Transverse colon (tissue), 4 donors: ENCODE measurements around the gene ANKRD36C. TPM values are rescaled to one million over a fixed set of nuclear protein-coding genes. Genes with fewer than 3 reads are reported as not detected.
"Not testable (repeated sequence)": the region's sequence is repeated elsewhere in the genome, so short reads cannot be mapped to it uniquely, and the experiment has no call there.

Experiments
- DNase-seq: peaks from one replicate; pipeline ENCODE4 v3.0.0-alpha.2; 2019
- H3K27ac ChIP-seq, 4 donors: fragments of 200-600 bp; sonication (generic); 2 replicates each; pipeline ENCODE4 v1.5.1; 2016 to 2018; ENCODE audit warnings: inconsistent platforms in 4 of 4
- H3K27me3 ChIP-seq: fragments of 200-600 bp; sonication (generic); 2 replicates; pipeline ENCODE4 v1.5.1; 2017; ENCODE audit warnings: inconsistent platforms
- H3K36me3 ChIP-seq, 4 donors: fragments of 200-600 bp; sonication (generic); 2 replicates each; pipeline ENCODE4 v1.5.1; 2017 to 2019; ENCODE audit warnings: inconsistent platforms in 4 of 4
- H3K4me1 ChIP-seq, 4 donors: fragments of 200-600 bp; sonication (generic); 2 replicates each; pipeline ENCODE4 v1.5.1; 2017 to 2020; ENCODE audit warnings: inconsistent platforms in 4 of 4
- H3K4me3 ChIP-seq, 4 donors: fragments of 200-600 bp; sonication (generic); 1 replicate in 1 of 4; 2 replicates in 3 of 4; pipeline versions ENCODE4 v1.5.1 to v1.6.1; 2017 to 2019; ENCODE audit warnings: inconsistent platforms in 4 of 4
- H3K9me3 ChIP-seq, 2 donors: fragments of 200-600 bp; sonication (generic); 2 replicates each; pipeline ENCODE4 v1.5.1; 2017 to 2019; ENCODE audit warnings: inconsistent platforms in 2 of 2
- CTCF ChIP-seq, 5 experiments: fragments of 200-600 bp in 3 of 5; fragments of 450-650 bp in 2 of 5; sonication (generic) in 3 of 5; IDR thresholded peaks; 1 replicate in 2 of 5; 2 replicates in 3 of 5; pipeline ENCODE4 v1.5.1; 2016 to 2017; ENCODE audit warnings: antibody characterized with exemption in 5 of 5, inconsistent platforms in 3 of 5, mild to moderate bottlenecking in 2 of 5, moderate library complexity in 1 of 5
- EP300 ChIP-seq: sonication (generic); formaldehyde crosslinking; IDR thresholded peaks from one replicate; pipeline ENCODE4 v1.6.1; 2017; ENCODE audit warnings: antibody characterized with exemption, low read depth
- WGBS, 2 donors: methylation state at CpG; one replicate each; pipeline ENCODE4 v1.1.5; 2018; ENCODE audit warnings: low coverage in 1 of 2; 5-methylcytosine and 5-hydroxymethylcytosine counted together
- in situ Hi-C, 4 donors: fragments of 200-750 bp; cut with MboI; loops; one replicate each; pipeline versions ENCODE4 v1.15.0 to v1.15.1; 2017; ENCODE audit warnings: low sequenced_read_pairs in 3 of 4, low pct_ligation_motif_present in 1 of 4, low pct_unique_long_range_greater_than_20kb in 1 of 4
- intact Hi-C: fragments of 100-400 bp; cut with DNase I; formaldehyde crosslinking; loops from one replicate; pipeline ENCODE4 v1.15.1; 2023; ENCODE audit warnings: low total_unique reads
- total RNA-seq, 4 donors: library from RNA; depleted of rRNA; stranded (reverse); fragments of >200 nt; gene quantifications; one replicate each; pipeline ENCODE4 v1.1.0, GENCODE V29; 2016

ANKRD36C gene
- total RNA-seq, 4 donors from 2014 or later: 38.6 to 81.2 (median 60.0) TPM

DNA sequence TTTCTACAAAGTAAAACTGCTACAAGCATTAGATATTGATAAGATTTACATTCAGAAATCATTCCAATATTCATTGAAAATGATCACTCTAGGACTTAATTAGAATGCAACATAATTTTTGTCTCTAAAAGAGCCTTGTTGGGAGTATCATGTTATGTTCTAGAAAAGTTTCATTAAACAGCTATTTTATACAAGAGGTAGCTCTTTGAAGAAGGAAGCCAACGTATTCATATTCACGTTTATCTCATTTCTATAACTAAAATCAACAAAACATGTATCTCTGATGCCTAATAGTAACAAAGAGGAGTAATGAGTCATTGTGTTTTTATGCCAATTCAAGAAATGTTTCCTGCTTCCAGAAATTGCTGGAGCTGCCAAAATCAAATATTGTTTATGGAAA lies 97.2 kb downstream of the ANKRD36C start:
- in situ Hi-C loops, intact Hi-C loops, H3K27me3 ChIP-seq, H3K36me3 ChIP-seq, H3K4me3 ChIP-seq, H3K9me3 ChIP-seq, DNase-seq, H3K4me1 ChIP-seq, H3K27ac ChIP-seq: not testable (repeated sequence)
- 45 to 53% methylated on average over 2 of the region's 2 CpGs for WGBS, 2 donors

DNA sequence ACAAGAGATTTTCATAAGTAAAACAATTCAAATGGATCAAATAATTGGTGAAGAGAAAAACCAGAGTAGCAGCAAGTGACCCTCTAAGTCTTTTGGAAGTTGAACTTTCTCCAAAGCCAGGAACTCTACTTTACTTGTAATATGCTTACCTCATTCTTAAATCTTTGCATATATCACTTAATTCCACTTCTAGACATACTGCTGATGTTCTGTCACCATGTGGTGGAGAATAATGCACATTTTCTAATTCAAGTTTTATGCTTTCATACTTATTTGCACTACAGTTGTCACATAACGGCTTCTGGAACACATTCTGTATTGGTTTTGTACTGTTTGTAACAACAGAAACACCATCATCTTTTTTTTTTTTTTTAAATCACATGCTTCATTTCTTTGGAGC lies 123.7 kb downstream of the ANKRD36C start:
- intact Hi-C loops, H3K9me3 ChIP-seq, H3K27me3 ChIP-seq, H3K4me1 ChIP-seq, DNase-seq, H3K27ac ChIP-seq, in situ Hi-C loops, H3K36me3 ChIP-seq, H3K4me3 ChIP-seq: not testable (repeated sequence)
- 100% methylated on average over 1 of the region's 1 CpG; no CpG with 5 or more reads in 1 of the 2 donors for WGBS, 2 donors

DNA sequence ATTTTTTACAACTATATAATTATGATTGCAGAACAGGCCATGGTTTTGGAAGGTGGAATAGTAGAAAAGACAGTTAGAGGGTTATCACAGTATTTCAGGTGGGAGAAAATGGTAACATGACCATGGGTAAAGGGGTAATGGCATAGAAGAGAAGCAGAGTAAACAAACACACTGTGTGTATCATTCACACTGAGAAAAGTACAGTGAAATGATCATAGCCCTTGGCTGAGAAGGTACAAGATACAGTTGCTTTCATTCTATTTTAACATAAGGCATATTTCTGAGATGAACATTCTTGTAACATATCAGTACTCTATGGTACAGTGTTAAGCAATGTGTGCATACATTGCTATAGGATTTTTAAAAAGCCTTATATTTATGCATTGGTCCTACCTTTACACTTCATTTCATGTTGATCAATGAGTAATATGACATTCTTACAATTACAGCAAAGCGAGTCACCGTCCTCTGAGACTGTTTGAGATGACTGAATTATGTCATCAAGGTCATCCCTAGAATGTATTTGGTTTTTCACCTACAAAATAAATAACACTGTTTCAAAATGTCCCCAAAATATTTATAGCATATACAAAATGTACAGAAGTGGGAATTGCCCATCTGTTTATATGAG lies 124.5 kb downstream of the ANKRD36C start:
- in situ Hi-C loops, H3K4me3 ChIP-seq, H3K27ac ChIP-seq, H3K4me1 ChIP-seq, H3K27me3 ChIP-seq, H3K36me3 ChIP-seq, H3K9me3 ChIP-seq, intact Hi-C loops, DNase-seq: not testable (repeated sequence)
- no CpG with 5 or more reads among the region's 2 CpGs for WGBS, 2 donors

DNA sequence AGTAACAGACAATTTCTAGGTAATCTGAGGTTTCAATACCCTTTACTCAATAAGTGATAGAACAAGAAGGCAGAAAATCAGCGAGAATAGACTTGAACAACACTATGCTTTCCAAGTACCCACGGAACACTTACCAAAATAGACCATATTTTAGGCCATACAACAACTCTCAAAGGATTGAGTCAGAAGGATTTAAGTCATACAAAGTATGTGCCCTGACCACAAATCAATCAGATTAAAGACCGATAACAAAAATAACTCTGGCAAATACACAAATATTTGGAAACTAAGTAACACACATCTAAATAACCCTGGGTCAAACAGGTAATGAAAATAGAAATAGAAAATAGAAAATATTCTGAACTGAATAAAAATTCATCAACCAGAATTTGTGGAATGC lies 129.5 kb downstream of the ANKRD36C start:
- H3K27ac ChIP-seq, DNase-seq, intact Hi-C loops, H3K4me3 ChIP-seq, H3K36me3 ChIP-seq, H3K4me1 ChIP-seq, in situ Hi-C loops, H3K27me3 ChIP-seq, H3K9me3 ChIP-seq: not testable (repeated sequence)
- WGBS, 2 donors: 67 to 89% methylated on average over 3 of the region's 3 CpGs

DNA sequence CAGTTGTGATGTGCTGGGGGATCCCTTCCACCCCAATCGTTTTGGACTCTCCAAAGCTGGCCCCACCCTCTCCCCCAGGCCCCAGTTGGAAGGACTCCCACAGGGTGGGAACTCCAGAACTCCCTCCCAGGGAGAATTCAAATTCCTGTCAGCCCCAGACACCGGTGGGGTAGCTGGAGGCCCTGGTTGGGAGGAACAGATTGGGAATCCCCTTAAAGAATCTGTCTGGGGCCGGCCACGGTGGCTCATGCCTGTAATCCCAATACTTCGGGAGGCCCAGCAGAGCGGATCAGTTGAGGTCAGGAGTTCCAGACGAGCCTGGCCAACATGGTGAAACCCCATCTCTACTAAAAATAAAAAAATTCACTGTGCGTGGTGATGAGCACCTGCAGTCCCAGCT lies 155.5 kb downstream of the ANKRD36C start:
- Histone ChIP-seq H3K4me3 (no peak overlapping the region), H3K27me3 (no peaks in the 10 kb centered on the region), H3K27ac (no peak overlapping the region), H3K9me3 (no peaks in the 10 kb centered on the region), H3K36me3 (peaks cover 0 to 22% (median 0%) of the 10 kb centered on the region in 4 donors), H3K4me1 (no peaks in the 10 kb centered on the region)
- in situ Hi-C loops: no loop called here
- intact Hi-C loops: no loop called here
- TF ChIP-seq CTCF (IDR thresholded peaks at IDR 0.05): no peak
- TF ChIP-seq EP300: no peak
- 91 to 100% methylated on average over 1 to 7 of the region's 8 CpGs for WGBS, 2 donors
- DNase-seq: no peak

DNA sequence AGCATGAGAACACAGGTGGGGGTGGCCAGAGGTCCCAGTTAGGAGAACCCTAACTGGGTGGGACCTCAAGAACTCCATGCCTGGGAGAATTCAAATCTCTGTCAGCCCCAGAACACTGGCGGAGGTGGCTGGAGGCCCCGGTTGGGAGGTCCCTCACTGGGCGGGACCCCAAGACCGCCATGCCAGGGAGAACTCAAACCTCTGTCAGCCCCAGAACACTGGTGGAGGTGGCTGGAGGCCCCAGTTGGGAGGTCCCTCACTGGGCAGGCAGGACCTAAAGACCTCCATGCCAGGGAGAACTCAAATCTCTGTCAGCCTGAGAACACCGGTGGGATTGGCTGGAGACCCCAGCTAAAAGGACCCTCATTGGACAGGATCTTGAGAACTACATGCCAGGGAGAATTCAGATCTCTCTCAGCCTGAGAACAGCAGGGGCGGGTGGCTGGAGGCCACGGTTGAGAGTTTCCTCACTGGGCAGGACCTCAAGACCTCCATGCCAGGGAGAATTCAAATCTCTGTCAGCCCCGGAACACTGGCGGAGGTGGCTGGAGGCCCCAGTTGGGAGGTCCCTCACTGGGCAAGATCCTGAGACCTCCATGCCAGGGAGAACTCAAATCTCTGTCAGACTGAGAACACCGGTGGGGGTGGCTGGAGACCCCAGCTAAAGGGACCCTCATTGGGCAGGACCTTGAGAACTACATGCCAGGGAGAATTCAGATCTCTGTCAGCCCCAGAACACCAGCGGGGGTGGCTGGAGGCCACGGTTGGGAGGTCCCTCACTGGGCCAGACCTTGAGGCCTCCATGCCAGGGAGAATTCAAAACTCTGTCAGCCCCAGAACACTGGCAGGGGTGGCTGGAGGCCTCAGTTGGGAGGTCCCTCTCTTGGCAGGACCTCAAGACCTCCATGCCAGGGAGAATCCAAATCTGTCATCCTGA lies 157.3 kb downstream of the ANKRD36C start:
- H3K4me3 ChIP-seq, in situ Hi-C loops, DNase-seq, H3K4me1 ChIP-seq, H3K27ac ChIP-seq, H3K27me3 ChIP-seq, intact Hi-C loops: not testable (repeated sequence)
- WGBS, 2 donors: 90 to 100% methylated on average over 1 to 12 of the region's 12 CpGs
- H3K36me3 ChIP-seq: peaks cover 0 to 32% (median 0%) of the 10 kb centered on the region in 4 donors
- H3K9me3 ChIP-seq: peaks cover 0 to 10% of the 10 kb centered on the region in 2 donors

- H3K27ac ChIP-seq, intact Hi-C loops, in situ Hi-C loops, DNase-seq, H3K4me3 ChIP-seq, H3K27me3 ChIP-seq, H3K4me1 ChIP-seq: not testable (repeated sequence)
- Histone ChIP-seq H3K36me3 (peaks cover 0 to 12% (median 0%) of the 10 kb centered on the region in 4 donors), H3K9me3 (peaks cover 52 to 54% of the 10 kb centered on the region in 2 donors)
- WGBS, 2 donors: 100% methylated on average over 2 of the region's 3 CpGs; no CpG with 5 or more reads in 1 of the 2 donors
Measured at GRCh38 chr2:95824218-95824617, 167.4 kb downstream of the ANKRD36C start.

DNA sequence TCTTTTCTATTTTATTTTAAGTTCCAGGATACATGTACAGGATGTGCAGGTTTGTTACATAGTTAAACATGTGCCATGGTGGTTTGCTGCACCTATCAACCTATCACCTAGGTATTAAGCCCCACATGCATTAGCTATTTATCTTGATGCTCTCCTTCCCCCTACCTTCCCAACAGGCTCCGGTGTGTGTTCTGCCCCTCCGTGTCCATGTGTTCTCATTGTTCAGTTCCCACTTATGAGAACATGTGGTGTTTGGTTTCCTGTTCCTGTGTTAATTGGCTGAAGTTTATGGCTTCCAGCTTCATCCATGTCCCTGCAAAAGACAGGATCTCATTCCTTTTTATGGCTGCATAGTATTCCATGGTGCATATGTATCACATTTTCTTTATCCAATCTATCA lies 174.1 kb downstream of the ANKRD36C start:
- DNase-seq, H3K4me3 ChIP-seq, H3K27me3 ChIP-seq, H3K36me3 ChIP-seq, H3K27ac ChIP-seq, in situ Hi-C loops, intact Hi-C loops, H3K4me1 ChIP-seq: not testable (repeated sequence)
- 100% methylated on average over 2 of the region's 2 CpGs for WGBS, 2 donors
- peaks cover 40 to 48% of the 10 kb centered on the region in 2 donors for H3K9me3 ChIP-seq

DNA sequence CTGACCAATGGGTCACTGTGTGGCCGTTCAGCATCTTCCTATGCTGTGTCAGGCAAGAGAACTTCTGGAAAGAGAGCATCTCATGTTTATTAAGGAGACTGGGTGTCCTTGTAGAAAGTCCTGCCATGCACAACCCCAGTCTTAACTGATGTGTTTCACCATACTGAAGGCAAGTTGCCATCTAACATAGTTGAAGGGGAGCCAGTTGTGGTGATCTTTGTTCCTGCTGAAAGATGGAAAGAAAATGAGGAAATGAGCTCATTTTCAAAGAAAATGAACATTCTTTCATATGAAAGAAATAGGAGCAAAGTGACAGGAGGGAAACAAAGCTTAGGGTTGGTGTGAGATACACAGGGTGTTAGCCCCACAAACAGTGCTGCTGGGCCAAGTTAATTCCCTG lies 178.3 kb downstream of the ANKRD36C start:
- H3K4me1 ChIP-seq, H3K27me3 ChIP-seq, DNase-seq, H3K36me3 ChIP-seq, in situ Hi-C loops, H3K4me3 ChIP-seq, intact Hi-C loops, H3K27ac ChIP-seq: not testable (repeated sequence)
- 79 to 100% methylated on average over 1 of the region's 1 CpG for WGBS, 2 donors
- H3K9me3 ChIP-seq: peaks cover 18 to 24% of the 10 kb centered on the region in 2 donors
